Subcutaneous adipose tissue (tissue), 4 donors: ENCODE data around the gene ARL5B. TPM values are rescaled to one million over a fixed set of nuclear protein-coding genes. Genes with fewer than 3 reads are reported as not detected.

Source experiments
- total RNA-seq, 4 donors: library from RNA; depleted of rRNA; stranded (reverse); fragments of >200 nt; gene quantifications; one replicate each; pipeline ENCODE4 v1.1.0, GENCODE V29; 2016
- TF ChIP-seq, protein P1 (sequence below): fragments of 450-650 bp; IDR thresholded peaks from one replicate; pipeline ENCODE4 v1.5.1; 2016; ENCODE audit warnings: low read depth, mild to moderate bottlenecking, control low read depth, antibody characterized with exemption, moderate library complexity

Gene ARL5B
- total RNA-seq, 4 donors from 2014 or later: 10.0 to 23.0 (median 13.1) TPM

DNA sequence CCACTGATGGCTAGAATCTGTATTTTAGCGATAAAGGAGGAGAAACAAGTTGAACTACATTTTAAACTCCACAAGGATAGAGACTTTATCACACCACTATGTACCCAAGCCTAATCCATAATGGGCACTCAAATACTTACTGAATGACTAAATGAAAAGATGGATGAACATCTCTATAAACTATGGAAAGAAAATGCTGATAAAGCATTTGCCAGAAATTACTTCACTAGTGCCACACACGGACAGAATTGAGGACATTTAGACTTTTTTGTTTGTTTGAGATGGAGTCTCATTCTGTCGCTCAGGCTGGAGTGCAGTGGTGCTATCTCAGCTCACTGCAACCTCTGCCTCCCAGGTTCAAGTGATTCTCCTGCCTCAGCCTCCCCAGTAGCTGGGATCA, 6.1 kb upstream of the ARL5B start:
- TF ChIP-seq, protein P1, sequence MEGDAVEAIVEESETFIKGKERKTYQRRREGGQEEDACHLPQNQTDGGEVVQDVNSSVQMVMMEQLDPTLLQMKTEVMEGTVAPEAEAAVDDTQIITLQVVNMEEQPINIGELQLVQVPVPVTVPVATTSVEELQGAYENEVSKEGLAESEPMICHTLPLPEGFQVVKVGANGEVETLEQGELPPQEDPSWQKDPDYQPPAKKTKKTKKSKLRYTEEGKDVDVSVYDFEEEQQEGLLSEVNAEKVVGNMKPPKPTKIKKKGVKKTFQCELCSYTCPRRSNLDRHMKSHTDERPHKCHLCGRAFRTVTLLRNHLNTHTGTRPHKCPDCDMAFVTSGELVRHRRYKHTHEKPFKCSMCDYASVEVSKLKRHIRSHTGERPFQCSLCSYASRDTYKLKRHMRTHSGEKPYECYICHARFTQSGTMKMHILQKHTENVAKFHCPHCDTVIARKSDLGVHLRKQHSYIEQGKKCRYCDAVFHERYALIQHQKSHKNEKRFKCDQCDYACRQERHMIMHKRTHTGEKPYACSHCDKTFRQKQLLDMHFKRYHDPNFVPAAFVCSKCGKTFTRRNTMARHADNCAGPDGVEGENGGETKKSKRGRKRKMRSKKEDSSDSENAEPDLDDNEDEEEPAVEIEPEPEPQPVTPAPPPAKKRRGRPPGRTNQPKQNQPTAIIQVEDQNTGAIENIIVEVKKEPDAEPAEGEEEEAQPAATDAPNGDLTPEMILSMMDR: no peak

DNA sequence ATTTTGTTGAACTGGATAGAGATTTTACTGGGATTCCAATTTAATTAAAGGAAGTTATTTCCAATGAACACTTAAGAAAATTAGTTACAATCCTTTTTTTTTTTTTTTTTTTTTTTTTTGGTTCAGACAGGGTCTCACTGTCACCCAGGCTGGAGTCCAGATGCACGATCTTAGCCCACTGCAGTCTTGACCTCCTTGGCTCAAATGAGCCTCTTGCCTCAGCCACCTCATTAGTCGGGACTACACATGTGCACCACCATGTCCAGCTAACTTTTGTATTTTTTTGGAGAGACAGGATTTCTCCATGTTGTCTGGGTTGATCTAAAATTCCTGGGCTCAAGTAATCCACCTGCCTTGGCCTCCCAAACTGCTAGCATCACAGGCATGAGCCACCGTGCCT, 2.5 kb upstream of the ARL5B start:
- TF ChIP-seq, protein P1: no peak

DNA sequence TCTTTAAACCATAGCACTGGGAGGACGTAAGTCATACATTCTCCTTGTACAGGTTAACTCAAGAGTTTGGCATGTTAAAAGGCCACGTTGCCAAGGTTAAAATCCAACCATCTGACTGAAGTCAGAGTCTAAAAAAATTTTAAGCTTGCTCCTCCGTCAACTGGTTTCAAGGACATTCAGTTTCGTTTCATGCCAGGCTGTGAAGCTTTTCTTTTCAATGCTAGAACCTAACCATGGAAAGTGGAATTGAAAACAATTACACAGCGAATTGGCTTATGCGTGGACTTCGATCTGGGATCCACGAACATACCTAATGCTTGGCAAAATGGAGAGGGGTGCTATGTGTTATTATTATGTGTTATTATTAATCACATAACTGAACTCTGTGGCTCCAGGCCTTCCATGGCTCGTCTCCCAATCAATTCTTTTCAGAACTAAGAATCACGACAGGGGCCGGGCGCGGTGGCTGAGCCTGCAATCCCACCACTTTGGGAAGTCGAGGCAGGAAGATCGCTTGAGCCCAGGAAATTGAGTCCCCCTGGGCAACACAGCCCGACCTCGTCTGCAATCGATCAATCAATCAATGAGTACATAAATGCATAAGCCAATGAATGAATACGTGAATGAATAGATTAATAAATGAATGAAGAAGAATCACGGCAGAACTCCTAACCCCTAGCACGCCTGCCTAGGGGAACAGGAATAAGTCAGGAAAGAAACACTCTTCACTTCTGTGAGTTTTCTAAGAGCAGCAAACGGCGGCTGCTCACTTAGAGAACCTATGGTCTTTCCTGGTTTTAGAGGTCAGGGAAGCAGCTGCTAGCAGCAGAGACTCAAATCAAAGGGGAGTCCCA, 733 bp upstream of the ARL5B start:
- TF ChIP-seq, protein P1: no peak

DNA sequence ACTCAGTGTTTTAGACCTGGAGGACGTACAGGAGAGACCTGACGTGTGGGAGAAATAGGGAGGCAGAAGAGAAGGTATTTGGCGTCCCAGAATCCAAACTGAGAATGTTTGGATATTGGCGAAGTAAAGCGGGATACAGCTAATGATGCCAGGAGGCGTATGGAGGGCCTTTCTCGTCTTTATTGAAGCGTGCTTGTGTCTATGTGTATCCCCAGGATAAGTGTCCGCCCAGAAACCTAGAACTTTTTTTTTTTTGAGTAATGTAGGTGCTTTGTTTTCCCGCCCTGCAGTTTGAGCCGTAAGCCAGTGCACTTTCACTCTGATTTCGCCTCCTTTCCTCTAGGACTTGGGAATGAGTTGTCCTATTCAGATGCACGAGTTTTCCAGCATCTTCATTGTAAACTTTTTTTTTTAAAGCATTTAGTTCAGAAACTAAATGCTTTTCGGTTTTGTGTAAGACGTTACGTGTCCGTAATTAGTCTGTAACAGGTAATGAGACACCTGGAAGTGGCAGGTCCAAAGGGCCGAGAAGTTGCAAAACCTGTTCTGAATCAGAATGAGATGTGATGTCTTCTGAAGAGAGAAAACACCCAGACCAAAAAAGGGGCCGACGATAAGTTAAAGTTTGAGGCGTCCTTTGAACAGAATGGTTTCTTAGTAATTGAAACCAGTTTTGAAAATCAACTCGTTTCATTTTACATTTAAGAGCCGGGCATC, 746 bp downstream of the ARL5B start:
- TF ChIP-seq, protein P1: no peak

DNA sequence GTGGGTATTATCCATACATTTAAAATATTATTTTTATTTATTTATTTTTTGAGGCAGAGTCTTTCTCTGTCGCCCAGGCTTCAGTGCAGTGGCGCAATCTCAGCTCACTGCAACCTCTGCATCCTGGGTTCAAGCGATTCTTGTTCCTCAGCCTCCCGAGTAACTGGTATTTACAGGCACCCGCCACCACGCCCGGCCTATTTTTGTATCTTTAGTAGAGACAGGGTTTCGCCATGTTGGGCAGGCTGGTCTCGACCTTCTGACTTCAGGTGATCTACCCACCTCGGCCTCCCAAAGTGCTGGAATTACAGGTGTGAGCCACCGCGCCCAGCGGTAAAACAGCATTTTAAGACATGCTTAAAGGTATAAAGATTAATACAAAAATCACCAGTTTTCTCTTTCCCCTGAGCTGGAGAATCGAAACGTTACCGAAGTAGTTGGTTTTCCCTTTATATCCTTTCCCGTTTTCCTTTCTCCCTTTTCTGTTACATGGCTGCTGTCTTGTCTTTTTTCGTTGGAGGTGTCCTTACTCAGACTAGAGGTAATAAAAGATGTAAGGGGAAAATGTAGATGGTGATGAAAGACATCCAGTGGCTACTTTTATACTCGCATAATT, 1.7 kb downstream of the ARL5B start:
- TF ChIP-seq, protein P1: no peak

DNA sequence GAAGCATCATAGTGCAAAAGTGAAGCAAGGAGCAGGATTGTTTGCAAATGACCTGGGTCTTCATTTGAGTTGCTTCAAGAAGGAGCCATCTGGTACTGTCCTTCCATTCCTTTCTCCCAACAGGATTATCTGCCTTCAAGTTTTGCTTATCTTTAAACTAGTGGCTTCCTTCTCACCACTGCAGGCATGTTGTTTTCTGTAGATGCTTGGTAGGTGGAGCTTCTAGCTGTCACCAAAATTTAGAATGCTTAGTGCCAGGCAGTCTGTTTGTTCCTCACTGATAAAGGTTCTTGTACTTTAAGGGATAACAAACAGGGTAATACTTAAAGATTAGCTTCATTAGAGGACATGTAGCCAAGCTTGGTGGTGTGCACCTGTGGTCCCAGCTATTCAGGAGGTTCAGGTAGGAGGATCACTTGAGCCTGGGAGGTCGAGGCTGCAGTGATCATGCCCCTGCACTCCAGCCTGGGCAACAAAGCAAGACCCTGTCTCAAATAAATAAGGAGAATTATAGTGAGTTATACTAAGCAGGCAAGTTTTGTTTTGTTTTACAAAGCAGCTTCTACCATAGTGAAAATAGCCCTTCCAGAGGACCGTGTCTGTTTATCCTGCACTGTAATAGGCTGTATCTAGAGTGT, 5.7 kb downstream of the ARL5B start:
- TF ChIP-seq, protein P1: no peak
